Measurements from ENCODE around the gene FKBP2.

Gene FKBP2

DNA sequence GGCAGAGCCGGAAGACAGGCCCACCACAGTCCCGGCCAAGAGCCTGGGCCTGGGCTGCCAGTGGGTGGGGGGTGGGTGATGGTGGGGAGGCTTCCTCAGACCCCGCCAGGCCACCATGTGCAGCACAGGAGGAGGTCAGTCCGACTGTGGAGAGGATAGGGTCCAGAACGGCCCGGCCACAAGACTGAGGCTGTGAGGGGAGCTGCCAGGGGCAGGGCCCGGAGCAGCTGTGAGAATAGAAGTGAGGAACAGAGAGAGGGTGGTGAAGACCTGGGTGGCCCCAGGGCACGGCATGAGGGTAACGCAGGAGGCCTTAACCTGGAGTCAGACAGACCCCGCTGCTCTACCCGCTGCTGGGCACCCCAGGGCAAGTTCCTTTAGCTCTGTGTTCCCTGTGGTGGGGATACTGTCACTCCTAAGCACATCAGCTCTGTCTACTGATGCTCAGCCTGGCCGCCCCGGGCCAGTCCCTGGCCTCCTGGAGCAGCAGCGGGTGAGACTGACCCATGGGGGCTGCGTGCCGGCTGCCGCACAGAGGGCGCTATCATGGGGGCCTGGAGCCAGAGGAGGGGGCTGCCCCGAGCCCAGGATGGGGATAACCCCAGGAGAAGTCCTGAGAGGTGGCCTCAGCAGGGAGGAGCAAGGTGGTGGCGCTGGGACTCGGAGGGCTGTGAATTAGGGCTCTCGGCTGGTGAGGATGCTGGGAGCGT, 32.7 kb upstream of the FKBP2 start:
- no peak overlapping the region for H3K9ac ChIP-seq (ENCODE audit: low read depth, low read length)
- H3K4me1 ChIP-seq (ENCODE audit: control insufficient read depth, insufficient read depth, low read length), result no peaks in the 10 kb centered on the region
- no peaks in the 10 kb centered on the region for H3K9me3 ChIP-seq (ENCODE audit: control insufficient read depth, insufficient read depth, low read length)
- H3K27me3 ChIP-seq (ENCODE audit: control insufficient read depth, insufficient read depth, low read length), result no peaks in the 10 kb centered on the region
- H3K36me3 ChIP-seq (ENCODE audit: control insufficient read depth, insufficient read depth, low read length), result peaks cover 48% of the 10 kb centered on the region
- no peak overlapping the region for H3K4me3 ChIP-seq (ENCODE audit: low read depth, low read length)

GRCh38 chr11:64208796-64209562, 31.9 kb upstream of the FKBP2 start:
- no peak overlapping the region for H3K4me3 ChIP-seq (ENCODE audit: low read depth, low read length)
- no peaks in the 10 kb centered on the region for H3K9me3 ChIP-seq (ENCODE audit: control insufficient read depth, insufficient read depth, low read length)
- H3K9ac ChIP-seq (ENCODE audit: low read depth, low read length), result no peak overlapping the region
- H3K36me3 ChIP-seq (ENCODE audit: control insufficient read depth, insufficient read depth, low read length), result peaks cover 40% of the 10 kb centered on the region
- H3K4me1 ChIP-seq (ENCODE audit: control insufficient read depth, insufficient read depth, low read length), result no peaks in the 10 kb centered on the region
- H3K27me3 ChIP-seq (ENCODE audit: control insufficient read depth, insufficient read depth, low read length), result no peaks in the 10 kb centered on the region

- Histone ChIP-seq H3K9ac (ENCODE audit: low read depth, low read length) (no peak overlapping the region), H3K9me3 (ENCODE audit: control insufficient read depth, insufficient read depth, low read length) (no peaks in the 10 kb centered on the region), H3K27me3 (ENCODE audit: control insufficient read depth, insufficient read depth, low read length) (no peaks in the 10 kb centered on the region), H3K4me1 (ENCODE audit: control insufficient read depth, insufficient read depth, low read length) (no peaks in the 10 kb centered on the region), H3K36me3 (ENCODE audit: control insufficient read depth, insufficient read depth, low read length) (peaks cover 36% of the 10 kb centered on the region), H3K4me3 (ENCODE audit: low read depth, low read length) (no peak overlapping the region)
Observed at GRCh38 chr11:64209563-64209843, 31.4 kb upstream of the FKBP2 start.

- H3K4me1 ChIP-seq (ENCODE audit: control insufficient read depth, insufficient read depth, low read length), result no peaks in the 10 kb centered on the region
- H3K4me3 ChIP-seq (ENCODE audit: low read depth, low read length), result no peak overlapping the region
- peaks cover 34% of the 10 kb centered on the region for H3K36me3 ChIP-seq (ENCODE audit: control insufficient read depth, insufficient read depth, low read length)
- H3K9ac ChIP-seq (ENCODE audit: low read depth, low read length), result no peak overlapping the region
- no peaks in the 10 kb centered on the region for H3K27me3 ChIP-seq (ENCODE audit: control insufficient read depth, insufficient read depth, low read length)
- no peaks in the 10 kb centered on the region for H3K9me3 ChIP-seq (ENCODE audit: control insufficient read depth, insufficient read depth, low read length)
Observed at GRCh38 chr11:64210301-64211020, 30.4 kb upstream of the FKBP2 start.

DNA sequence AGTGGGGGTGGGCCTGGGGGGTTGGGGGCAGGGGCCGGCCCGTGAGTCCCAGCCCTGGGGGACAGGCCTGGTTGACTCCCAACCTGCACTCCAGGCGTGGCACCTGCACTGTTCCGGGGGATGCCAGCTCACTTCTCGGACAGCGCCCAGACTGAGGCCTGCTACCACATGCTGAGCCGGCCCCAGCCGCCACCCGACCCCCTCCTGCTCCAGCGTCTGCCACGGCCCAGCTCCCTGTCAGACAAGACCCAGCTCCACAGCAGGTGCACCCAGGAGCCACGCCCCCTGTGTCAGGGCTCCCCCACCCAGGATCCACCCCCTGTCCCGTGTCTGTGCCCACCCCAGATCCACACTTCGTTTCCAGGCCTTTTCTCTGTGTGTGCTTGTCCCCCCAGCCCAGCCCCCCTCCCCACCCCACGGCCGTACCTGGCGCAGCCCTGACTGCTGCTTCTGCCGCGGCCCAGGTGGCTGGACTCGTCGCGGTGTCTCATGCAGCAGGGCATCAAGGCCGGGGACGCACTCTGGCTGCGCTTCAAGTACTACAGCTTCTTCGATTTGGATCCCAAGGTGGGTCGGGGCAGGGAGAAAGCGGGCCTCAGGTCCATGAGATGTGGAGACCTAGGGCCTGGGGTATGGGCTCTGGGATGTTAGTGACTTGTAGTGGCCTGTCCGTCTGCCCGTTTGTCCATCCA, 29.6 kb upstream of the FKBP2 start:
- Histone ChIP-seq H3K4me3 (ENCODE audit: low read depth, low read length) (no peak overlapping the region), H3K4me1 (ENCODE audit: control insufficient read depth, insufficient read depth, low read length) (no peaks in the 10 kb centered on the region), H3K27me3 (ENCODE audit: control insufficient read depth, insufficient read depth, low read length) (no peaks in the 10 kb centered on the region), H3K36me3 (ENCODE audit: control insufficient read depth, insufficient read depth, low read length) (peaks cover 27% of the 10 kb centered on the region), H3K9me3 (ENCODE audit: control insufficient read depth, insufficient read depth, low read length) (no peaks in the 10 kb centered on the region), H3K9ac (ENCODE audit: low read depth, low read length) (no peak overlapping the region)

DNA sequence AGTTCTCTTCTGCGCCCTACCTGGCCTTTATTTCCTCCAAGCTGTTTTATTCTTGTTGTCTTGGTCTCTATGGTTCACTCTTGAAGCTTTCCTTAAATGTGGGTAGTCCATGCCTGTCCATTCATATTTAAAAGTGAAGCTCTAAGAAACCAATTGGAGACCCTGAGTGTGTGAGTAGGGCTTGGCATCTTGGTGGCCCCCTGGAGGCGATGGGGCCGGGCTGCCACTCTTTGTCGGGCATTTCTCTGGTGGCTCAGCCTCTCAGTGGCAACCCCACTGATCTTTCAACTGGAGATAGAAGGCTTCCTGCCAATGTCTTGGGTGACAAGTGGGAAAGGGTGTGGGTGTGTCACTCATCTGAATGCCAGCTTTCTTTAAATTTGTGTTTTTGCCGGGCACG, 24.0 kb upstream of the FKBP2 start:
- peaks cover 5% of the 10 kb centered on the region for H3K36me3 ChIP-seq (ENCODE audit: control insufficient read depth, insufficient read depth, low read length)
- H3K9me3 ChIP-seq (ENCODE audit: control insufficient read depth, insufficient read depth, low read length), result no peaks in the 10 kb centered on the region
- no peak overlapping the region for H3K4me3 ChIP-seq (ENCODE audit: low read depth, low read length)
- no peaks in the 10 kb centered on the region for H3K27me3 ChIP-seq (ENCODE audit: control insufficient read depth, insufficient read depth, low read length)
- no peaks in the 10 kb centered on the region for H3K4me1 ChIP-seq (ENCODE audit: control insufficient read depth, insufficient read depth, low read length)
- H3K9ac ChIP-seq (ENCODE audit: low read depth, low read length), result no peak overlapping the region

GRCh38 chr11:64218628-64219353, 22.1 kb upstream of the FKBP2 start:
- Histone ChIP-seq H3K4me1 (ENCODE audit: control insufficient read depth, insufficient read depth, low read length) (no peaks in the 10 kb centered on the region), H3K27me3 (ENCODE audit: control insufficient read depth, insufficient read depth, low read length) (no peaks in the 10 kb centered on the region), H3K9me3 (ENCODE audit: control insufficient read depth, insufficient read depth, low read length) (no peaks in the 10 kb centered on the region), H3K36me3 (ENCODE audit: control insufficient read depth, insufficient read depth, low read length) (peaks cover 5% of the 10 kb centered on the region), H3K9ac (ENCODE audit: low read depth, low read length) (no peak overlapping the region), H3K4me3 (ENCODE audit: low read depth, low read length) (no peak overlapping the region)

- Histone ChIP-seq H3K4me1 (ENCODE audit: control insufficient read depth, insufficient read depth, low read length) (no peaks in the 10 kb centered on the region), H3K27me3 (ENCODE audit: control insufficient read depth, insufficient read depth, low read length) (no peaks in the 10 kb centered on the region), H3K9me3 (ENCODE audit: control insufficient read depth, insufficient read depth, low read length) (no peaks in the 10 kb centered on the region), H3K9ac (ENCODE audit: low read depth, low read length) (no peak overlapping the region), H3K4me3 (ENCODE audit: low read depth, low read length) (no peak overlapping the region), H3K36me3 (ENCODE audit: control insufficient read depth, insufficient read depth, low read length) (peaks cover 9% of the 10 kb centered on the region)
Observed at GRCh38 chr11:64219354-64219684, 21.6 kb upstream of the FKBP2 start.

- no peaks in the 10 kb centered on the region for H3K9me3 ChIP-seq (ENCODE audit: control insufficient read depth, insufficient read depth, low read length)
- no peak overlapping the region for H3K4me3 ChIP-seq (ENCODE audit: low read depth, low read length)
- H3K36me3 ChIP-seq (ENCODE audit: control insufficient read depth, insufficient read depth, low read length), result peaks cover 11% of the 10 kb centered on the region
- no peaks in the 10 kb centered on the region for H3K27me3 ChIP-seq (ENCODE audit: control insufficient read depth, insufficient read depth, low read length)
- H3K4me1 ChIP-seq (ENCODE audit: control insufficient read depth, insufficient read depth, low read length), result no peaks in the 10 kb centered on the region
- H3K9ac ChIP-seq (ENCODE audit: low read depth, low read length), result no peak overlapping the region
Observed at GRCh38 chr11:64219755-64220154, 21.1 kb upstream of the FKBP2 start.

DNA sequence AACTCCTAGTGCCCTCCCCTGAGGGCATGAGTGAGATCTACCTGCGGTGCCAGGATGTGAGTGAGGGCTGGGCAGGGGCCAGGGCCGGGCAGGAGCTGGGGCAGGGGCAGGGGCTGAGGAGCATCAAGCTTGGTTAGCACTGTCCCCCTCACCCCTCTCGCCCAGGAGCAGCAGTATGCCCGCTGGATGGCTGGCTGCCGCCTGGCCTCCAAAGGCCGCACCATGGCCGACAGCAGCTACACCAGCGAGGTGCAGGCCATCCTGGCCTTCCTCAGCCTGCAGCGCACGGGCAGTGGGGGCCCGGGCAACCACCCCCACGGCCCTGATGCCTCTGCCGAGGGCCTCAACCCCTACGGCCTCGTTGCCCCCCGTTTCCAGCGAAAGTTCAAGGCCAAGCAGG, 20.6 kb upstream of the FKBP2 start:
- Histone ChIP-seq H3K4me1 (ENCODE audit: control insufficient read depth, insufficient read depth, low read length) (no peaks in the 10 kb centered on the region), H3K27me3 (ENCODE audit: control insufficient read depth, insufficient read depth, low read length) (no peaks in the 10 kb centered on the region), H3K9ac (ENCODE audit: low read depth, low read length) (no peak overlapping the region), H3K4me3 (ENCODE audit: low read depth, low read length) (no peak overlapping the region), H3K9me3 (ENCODE audit: control insufficient read depth, insufficient read depth, low read length) (no peaks in the 10 kb centered on the region), H3K36me3 (ENCODE audit: control insufficient read depth, insufficient read depth, low read length) (peaks cover 11% of the 10 kb centered on the region)

DNA sequence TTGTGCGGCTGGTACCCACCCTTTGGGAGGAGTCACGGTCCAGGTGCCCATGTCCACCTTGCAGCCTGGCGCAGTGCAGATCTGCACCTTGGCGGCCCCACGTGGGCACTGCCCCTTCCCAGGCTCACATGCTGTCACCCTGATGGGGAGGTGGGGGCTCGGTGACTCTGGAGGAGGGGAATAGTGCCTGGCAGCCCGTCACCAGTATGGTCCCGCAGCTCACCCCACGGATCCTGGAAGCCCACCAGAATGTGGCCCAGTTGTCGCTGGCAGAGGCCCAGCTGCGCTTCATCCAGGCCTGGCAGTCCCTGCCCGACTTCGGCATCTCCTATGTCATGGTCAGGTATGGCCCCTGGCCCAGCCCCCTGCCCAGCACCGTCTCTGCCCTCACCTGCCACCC, 20.1 kb upstream of the FKBP2 start:
- Histone ChIP-seq H3K36me3 (ENCODE audit: control insufficient read depth, insufficient read depth, low read length) (peaks cover 11% of the 10 kb centered on the region), H3K4me1 (ENCODE audit: control insufficient read depth, insufficient read depth, low read length) (no peaks in the 10 kb centered on the region)

More for the DNA sequence above, 20.1 kb upstream of the FKBP2 start:
- H3K27me3 ChIP-seq (ENCODE audit: control insufficient read depth, insufficient read depth, low read length), result no peaks in the 10 kb centered on the region
- no peak overlapping the region for H3K9ac ChIP-seq (ENCODE audit: low read depth, low read length)
- no peak overlapping the region for H3K4me3 ChIP-seq (ENCODE audit: low read depth, low read length)
- H3K9me3 ChIP-seq (ENCODE audit: control insufficient read depth, insufficient read depth, low read length), result no peaks in the 10 kb centered on the region
